Transverse colon (tissue), 4 donors: ENCODE measurements around the gene JAGN1. TPM values are rescaled to one million over a fixed set of nuclear protein-coding genes. Genes with fewer than 3 reads are reported as not detected.

Source experiments
- DNase-seq: peaks from one replicate; pipeline ENCODE4 v3.0.0-alpha.2; 2019
- H3K27ac ChIP-seq, 4 donors: fragments of 200-600 bp; sonication (generic); 2 replicates each; pipeline ENCODE4 v1.5.1; 2016 to 2018; ENCODE audit warnings: inconsistent platforms in 4 of 4
- H3K27me3 ChIP-seq: fragments of 200-600 bp; sonication (generic); 2 replicates; pipeline ENCODE4 v1.5.1; 2017; ENCODE audit warnings: inconsistent platforms
- H3K36me3 ChIP-seq, 4 donors: fragments of 200-600 bp; sonication (generic); 2 replicates each; pipeline ENCODE4 v1.5.1; 2017 to 2019; ENCODE audit warnings: inconsistent platforms in 4 of 4
- H3K4me1 ChIP-seq, 4 donors: fragments of 200-600 bp; sonication (generic); 2 replicates each; pipeline ENCODE4 v1.5.1; 2017 to 2020; ENCODE audit warnings: inconsistent platforms in 4 of 4
- H3K4me3 ChIP-seq, 4 donors: fragments of 200-600 bp; sonication (generic); 1 replicate in 1 of 4; 2 replicates in 3 of 4; pipeline versions ENCODE4 v1.5.1 to v1.6.1; 2017 to 2019; ENCODE audit warnings: inconsistent platforms in 4 of 4
- H3K9me3 ChIP-seq, 2 donors: fragments of 200-600 bp; sonication (generic); 2 replicates each; pipeline ENCODE4 v1.5.1; 2017 to 2019; ENCODE audit warnings: inconsistent platforms in 2 of 2
- CTCF ChIP-seq, 5 experiments: fragments of 200-600 bp in 3 of 5; fragments of 450-650 bp in 2 of 5; sonication (generic) in 3 of 5; IDR thresholded peaks; 1 replicate in 2 of 5; 2 replicates in 3 of 5; pipeline ENCODE4 v1.5.1; 2016 to 2017; ENCODE audit warnings: antibody characterized with exemption in 5 of 5, inconsistent platforms in 3 of 5, mild to moderate bottlenecking in 2 of 5, moderate library complexity in 1 of 5
- EP300 ChIP-seq: sonication (generic); formaldehyde crosslinking; IDR thresholded peaks from one replicate; pipeline ENCODE4 v1.6.1; 2017; ENCODE audit warnings: antibody characterized with exemption, low read depth
- POLR2A ChIP-seq: fragments of 450-650 bp; IDR thresholded peaks from one replicate; pipeline ENCODE4 v1.6.1; 2016; ENCODE audit warnings: antibody characterized with exemption, mild to moderate bottlenecking, moderate library complexity
- POLR2AphosphoS5 ChIP-seq, 3 donors: sonication (generic); formaldehyde crosslinking; IDR thresholded peaks; one replicate each; pipeline ENCODE4 v1.6.1; 2016; ENCODE audit warnings: antibody characterized with exemption in 3 of 3
- WGBS, 2 donors: methylation state at CpG; one replicate each; pipeline ENCODE4 v1.1.5; 2018; ENCODE audit warnings: low coverage in 1 of 2; 5-methylcytosine and 5-hydroxymethylcytosine counted together
- in situ Hi-C, 4 donors: fragments of 200-750 bp; cut with MboI; loops; one replicate each; pipeline versions ENCODE4 v1.15.0 to v1.15.1; 2017; ENCODE audit warnings: low sequenced_read_pairs in 3 of 4, low pct_ligation_motif_present in 1 of 4, low pct_unique_long_range_greater_than_20kb in 1 of 4
- intact Hi-C: fragments of 100-400 bp; cut with DNase I; formaldehyde crosslinking; loops from one replicate; pipeline ENCODE4 v1.15.1; 2023; ENCODE audit warnings: low total_unique reads
- small RNA-seq, 4 donors: library from RNA; depleted of rRNA; stranded (forward); fragments of <200 nt; gene quantifications; one replicate each; pipeline ENCODE3, GENCODE V24; 2016
- total RNA-seq, 4 donors: library from RNA; depleted of rRNA; stranded (reverse); fragments of >200 nt; gene quantifications; one replicate each; pipeline ENCODE4 v1.1.0, GENCODE V29; 2016

Gene JAGN1
- total RNA-seq, 4 donors from 2014 or later: 5.8 to 73.0 (median 28.5) TPM

GRCh38 chr3:9942164-9942563, 51.8 kb downstream of the JAGN1 start:
- no peaks in the 10 kb centered on the region for H3K27me3 ChIP-seq
- no peak for TF ChIP-seq POLR2AphosphoS5 (IDR thresholded peaks at IDR 0.05)
- no peak for TF ChIP-seq EP300
- TF ChIP-seq CTCF (IDR thresholded peaks at IDR 0.05): no peak
- TF ChIP-seq POLR2A: no peak
- in situ Hi-C loops (no loop called here), intact Hi-C loops (loop anchor here (10.0 kb wide), 1 partner anchor 83 kb away; the partner anchor contains the start of gene FANCD2)
- peaks cover 0 to 12% (median 4%) of the 10 kb centered on the region in 4 donors for H3K4me1 ChIP-seq
- H3K9me3 ChIP-seq: no peaks in the 10 kb centered on the region
- 88 to 100% methylated on average over 2 to 4 of the region's 4 CpGs for WGBS, 2 donors
- DNase-seq: no peak
- H3K27ac ChIP-seq: no peak overlapping the region
- no peak overlapping the region for H3K4me3 ChIP-seq
- H3K36me3 ChIP-seq: no peaks in the 10 kb centered on the region

- in situ Hi-C loops: no loop called here
- H3K4me1 ChIP-seq: peaks cover 1 to 22% (median 12%) of the 10 kb centered on the region in 4 donors
- TF ChIP-seq EP300: no peak
- no peak for TF ChIP-seq POLR2AphosphoS5 (IDR thresholded peaks at IDR 0.05)
- 92% methylated on average over 11 of the region's 11 CpGs; no CpG with 5 or more reads in 1 of the 2 donors for WGBS, 2 donors
- H3K4me3 ChIP-seq: no peak overlapping the region
- H3K27me3 ChIP-seq: no peaks in the 10 kb centered on the region
- no peak for DNase-seq
- intact Hi-C loops: loop anchor here (10.0 kb wide), 1 partner anchor 82 kb away; the partner anchor contains the start of gene FANCD2
- no peaks in the 10 kb centered on the region for H3K36me3 ChIP-seq
- no peak overlapping the region for H3K27ac ChIP-seq
- H3K9me3 ChIP-seq: no peaks in the 10 kb centered on the region
Observed at GRCh38 chr3:9942934-9943690, 52.7 kb downstream of the JAGN1 start.

Small RNA genes lying within 50 kb of the gene (small RNA-seq; reads per million reads assigned to genes)
- 0 reads per million in 4 donors for gene RNU6-882P

Other genes starting within 250 kb of the JAGN1 start
- 10 to 100 TPM; 34.5 to 43.4 (median 40.4) TPM for gene MTMR14, start 241.1 kb upstream of the JAGN1 start, total RNA-seq
- gene CPNE9, start 186.8 kb upstream of the JAGN1 start, total RNA-seq: not detected
- gene BRPF1, start 158.9 kb upstream of the JAGN1 start, total RNA-seq: 10 to 100 TPM in 3 of 4 donors, 1 to 10 TPM in 1; 9.4 to 18.7 (median 14.9) TPM
- 10 to 100 TPM; 27.8 to 69.5 (median 39.7) TPM for gene OGG1, start 140.7 kb upstream of the JAGN1 start, total RNA-seq
- gene CAMK1, start 120.7 kb upstream of the JAGN1 start, total RNA-seq: 10 to 100 TPM in 3 of 4 donors, 1 to 10 TPM in 1; 5.6 to 45.0 (median 15.6) TPM
- gene TADA3, start 98.1 kb upstream of the JAGN1 start, total RNA-seq: 100 to 1,000 TPM in 2 of 4 donors, 10 to 100 TPM in 2; 53.7 to 504 (median 92.0) TPM
- gene ARPC4, start 97.5 kb upstream of the JAGN1 start, total RNA-seq: 100 to 1,000 TPM; 104 to 189 (median 143) TPM
- gene TTLL3, start 80.3 kb upstream of the JAGN1 start, total RNA-seq: 100 to 1,000 TPM in 2 of 4 donors, 10 to 100 TPM in 2; 47.4 to 352 (median 154) TPM
- 10 to 100 TPM; 34.1 to 78.0 (median 43.9) TPM for gene RPUSD3, start 46.6 kb upstream of the JAGN1 start, total RNA-seq
- gene CIDEC, start 10.4 kb upstream of the JAGN1 start, total RNA-seq: 10 to 100 TPM in 3 of 4 donors, under 1 TPM in 1; 1.00 to 50.5 (median 48.0) TPM
- gene IL17RE, start 12.2 kb downstream of the JAGN1 start, total RNA-seq: 100 to 1,000 TPM in 2 of 4 donors, 10 to 100 TPM in 2; 81.5 to 178 (median 108) TPM
- gene IL17RC, start 26.5 kb downstream of the JAGN1 start, total RNA-seq: 10 to 100 TPM; 61.1 to 74.4 (median 67.1) TPM
- gene CRELD1, start 43.2 kb downstream of the JAGN1 start, total RNA-seq: 10 to 100 TPM in 3 of 4 donors, 1 to 10 TPM in 1; 7.1 to 36.8 (median 18.9) TPM
- gene PRRT3, start 61.8 kb downstream of the JAGN1 start, total RNA-seq: 1 to 10 TPM in 3 of 4 donors, under 1 TPM in 1; 0.20 to 3.0 (median 1.6) TPM
- gene EMC3, start 96.2 kb downstream of the JAGN1 start, total RNA-seq: 10 to 100 TPM in 3 of 4 donors, 1 to 10 TPM in 1; 9.7 to 39.2 (median 23.5) TPM
- gene FANCD2, start 135.8 kb downstream of the JAGN1 start, total RNA-seq: 10 to 100 TPM in 1 of 4 donors, 1 to 10 TPM in 2, under 1 TPM in 1; 0.80 to 43.0 (median 4.9) TPM
- gene FANCD2OS, start 217.6 kb downstream of the JAGN1 start, total RNA-seq: not detected
- gene BRK1, start 225.1 kb downstream of the JAGN1 start, total RNA-seq: 10 to 100 TPM; 37.0 to 88.8 (median 72.5) TPM